GM19467 (cell line): ENCODE results near the gene FXYD4.

ENCODE experiments used
- ATAC-seq: cut with Tn5 transposase; IDR thresholded peaks from one replicate; pipeline ENCODE4 v1.9.1; 2021; ENCODE audit warnings: mild to moderate bottlenecking, moderate library complexity; ENCODE audit not compliant: unreplicated experiment

FXYD4 gene

GRCh38 chr10:43394868-43395267, 23.4 kb downstream of the FXYD4 start:
- ATAC-seq, result no peak

GRCh38 chr10:43395571-43396060, 24.2 kb downstream of the FXYD4 start:
- ATAC-seq, result no peak

- ATAC-seq, result peak; percentile 42
Observed at GRCh38 chr10:43396061-43396927, 24.9 kb downstream of the FXYD4 start.

- ATAC-seq, result peak; percentile 79
Observed at GRCh38 chr10:43396928-43397624, 25.6 kb downstream of the FXYD4 start.

- ATAC-seq, result no peak
Observed at GRCh38 chr10:43398939-43399319, 27.5 kb downstream of the FXYD4 start.

- no peak for ATAC-seq
Observed at GRCh38 chr10:43399320-43400310, 28.2 kb downstream of the FXYD4 start.

GRCh38 chr10:43401627-43402026, 30.2 kb downstream of the FXYD4 start:
- ATAC-seq, result no peak

GRCh38 chr10:43402176-43402575, 30.7 kb downstream of the FXYD4 start:
- no peak for ATAC-seq

GRCh38 chr10:43402880-43403452, 31.5 kb downstream of the FXYD4 start:
- ATAC-seq, result no peak

GRCh38 chr10:43403911-43404703, 32.7 kb downstream of the FXYD4 start:
- ATAC-seq, result no peak

GRCh38 chr10:43404704-43405084, 33.3 kb downstream of the FXYD4 start:
- ATAC-seq, result no peak

- ATAC-seq, result peak; percentile 24
Observed at GRCh38 chr10:43407148-43407575, 35.7 kb downstream of the FXYD4 start.

GRCh38 chr10:43407576-43408330, 36.3 kb downstream of the FXYD4 start:
- ATAC-seq, result peak; percentile 48

GRCh38 chr10:43408331-43408709, 36.9 kb downstream of the FXYD4 start:
- ATAC-seq, result no peak

GRCh38 chr10:43408710-43409384, 37.4 kb downstream of the FXYD4 start, which contains the start of gene HNRNPF:
Gene HNRNPF, minus strand, starts transcription at chr10:43409186. Its CDS starts 21,302 bp downstream, at chr10:43387884.
- peak; percentile 66 for ATAC-seq

GRCh38 chr10:43409385-43410109, 38.1 kb downstream of the FXYD4 start:
- no peak for ATAC-seq

- no peak for ATAC-seq
Observed at GRCh38 chr10:43410345-43410744, 38.9 kb downstream of the FXYD4 start.

- ATAC-seq, result no peak
Observed at GRCh38 chr10:43411536-43411935, 40.1 kb downstream of the FXYD4 start.
